Glutamatergic neuron (in vitro differentiated cells): ENCODE measurements around the gene DNAAF8. TPM values are rescaled to one million over a fixed set of nuclear protein-coding genes. Genes with fewer than 3 reads are reported as not detected.

Experiments
- DNase-seq: peaks from one replicate; pipeline ENCODE4 v3.0.0; 2022
- H3K27ac Mint-ChIP-seq: one replicate; pipeline ENCODE4 v1.8.0; 2020; ENCODE audit warnings: mild to moderate bottlenecking, mixed read lengths, inconsistent platforms; ENCODE audit not compliant: unreplicated experiment
- H3K27me3 Mint-ChIP-seq: one replicate; pipeline ENCODE4 v1.8.0; 2020; ENCODE audit warnings: mild to moderate bottlenecking, moderate library complexity, mixed read lengths, inconsistent platforms; ENCODE audit not compliant: unreplicated experiment
- H3K36me3 Mint-ChIP-seq: one replicate; pipeline ENCODE4 v1.8.0; 2020; ENCODE audit warnings: mild to moderate bottlenecking, mixed read lengths, inconsistent platforms; ENCODE audit not compliant: unreplicated experiment
- H3K4me1 Mint-ChIP-seq: one replicate; pipeline ENCODE4 v1.8.0; 2020; ENCODE audit warnings: mild to moderate bottlenecking, low read depth, mixed read lengths, inconsistent platforms; ENCODE audit not compliant: unreplicated experiment
- H3K4me3 Mint-ChIP-seq: one replicate; pipeline ENCODE4 v1.8.0; 2020; ENCODE audit warnings: mild to moderate bottlenecking, mixed read lengths, inconsistent platforms; ENCODE audit not compliant: unreplicated experiment
- H3K9me3 Mint-ChIP-seq: one replicate; pipeline ENCODE4 v1.8.0; 2020; ENCODE audit warnings: mild to moderate bottlenecking, moderate library complexity, mixed read lengths, inconsistent platforms; ENCODE audit not compliant: unreplicated experiment
- total RNA-seq: library from RNA; stranded (reverse); fragmentation: NEBNext Ultra II Directional; extraction: Animal tissue kit (Norgen Biotek cat#: 25700); gene quantifications from one replicate; pipeline ENCODE4 v1.2.1, GENCODE V29; 2021; ENCODE audit not compliant: unreplicated experiment
- TF ChIP-seq, protein P1 (sequence below): fragments of 200-600 bp; sonication (generic); IDR thresholded peaks from one replicate; pipeline ENCODE4 v1.5.0; 2021; ENCODE audit not compliant: partially characterized antibody, unreplicated experiment

DNAAF8 gene
- total RNA-seq, 1 donor from 2014 or later = 0.59 TPM

DNA sequence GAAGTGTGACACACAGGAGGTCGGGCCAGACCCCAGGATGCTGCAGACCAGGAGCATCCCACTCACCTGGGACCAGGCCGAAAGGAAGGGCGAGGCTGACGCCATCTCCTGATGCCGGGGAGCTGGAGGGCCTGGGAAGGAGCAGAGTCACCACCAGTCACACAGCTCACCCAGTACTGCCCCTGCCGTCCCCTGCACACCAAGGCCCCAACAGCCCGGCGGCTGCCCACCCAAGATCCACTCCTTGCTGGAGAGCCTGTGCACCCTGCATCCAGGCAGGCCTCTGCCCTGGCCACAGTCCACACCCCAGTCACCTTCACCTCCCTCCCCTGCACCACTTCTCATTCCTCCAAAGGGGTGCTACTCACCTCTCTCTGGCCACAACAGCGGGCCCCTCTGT, 27.9 kb downstream of the DNAAF8 start:
- H3K36me3 Mint-ChIP-seq = no peaks in the 10 kb centered on the region

DNA sequence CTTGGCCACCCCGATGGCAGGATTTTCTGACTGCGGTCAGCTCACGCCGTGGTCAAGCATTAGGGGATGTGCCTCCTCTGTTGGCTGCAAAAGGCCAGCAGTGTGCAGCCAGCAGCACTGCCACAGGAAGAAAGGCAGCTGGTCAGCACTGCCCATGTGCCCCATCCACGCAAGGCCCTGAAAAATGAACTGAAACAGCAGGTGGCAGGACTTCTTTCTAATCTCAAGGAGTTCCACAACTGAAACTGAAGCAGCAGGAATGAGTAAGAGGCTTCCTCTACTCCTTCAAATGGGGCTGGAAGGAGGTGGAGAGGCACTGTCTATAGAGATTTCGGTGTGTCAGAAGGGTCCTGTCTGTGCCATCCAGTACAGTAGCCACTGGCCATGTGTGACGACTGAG, 29.5 kb downstream of the DNAAF8 start:
- Mint-ChIP-seq H3K9me3 (peaks cover 3% of the 10 kb centered on the region), H3K36me3 (no peaks in the 10 kb centered on the region), H3K27me3 (no peaks in the 10 kb centered on the region), H3K4me1 (peaks cover 7% of the 10 kb centered on the region), H3K27ac (no peak overlapping the region), H3K4me3 (no peak overlapping the region)
- no peak for DNase-seq
- TF ChIP-seq, protein P1, sequence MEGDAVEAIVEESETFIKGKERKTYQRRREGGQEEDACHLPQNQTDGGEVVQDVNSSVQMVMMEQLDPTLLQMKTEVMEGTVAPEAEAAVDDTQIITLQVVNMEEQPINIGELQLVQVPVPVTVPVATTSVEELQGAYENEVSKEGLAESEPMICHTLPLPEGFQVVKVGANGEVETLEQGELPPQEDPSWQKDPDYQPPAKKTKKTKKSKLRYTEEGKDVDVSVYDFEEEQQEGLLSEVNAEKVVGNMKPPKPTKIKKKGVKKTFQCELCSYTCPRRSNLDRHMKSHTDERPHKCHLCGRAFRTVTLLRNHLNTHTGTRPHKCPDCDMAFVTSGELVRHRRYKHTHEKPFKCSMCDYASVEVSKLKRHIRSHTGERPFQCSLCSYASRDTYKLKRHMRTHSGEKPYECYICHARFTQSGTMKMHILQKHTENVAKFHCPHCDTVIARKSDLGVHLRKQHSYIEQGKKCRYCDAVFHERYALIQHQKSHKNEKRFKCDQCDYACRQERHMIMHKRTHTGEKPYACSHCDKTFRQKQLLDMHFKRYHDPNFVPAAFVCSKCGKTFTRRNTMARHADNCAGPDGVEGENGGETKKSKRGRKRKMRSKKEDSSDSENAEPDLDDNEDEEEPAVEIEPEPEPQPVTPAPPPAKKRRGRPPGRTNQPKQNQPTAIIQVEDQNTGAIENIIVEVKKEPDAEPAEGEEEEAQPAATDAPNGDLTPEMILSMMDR = no peak

More for the DNA sequence above, 27.9 kb downstream of the DNAAF8 start:
- Mint-ChIP-seq H3K27me3 (peaks cover 3% of the 10 kb centered on the region), H3K27ac (no peak overlapping the region), H3K9me3 (peaks cover 2% of the 10 kb centered on the region), H3K4me1 (peaks cover 3% of the 10 kb centered on the region), H3K4me3 (no peak overlapping the region)
- TF ChIP-seq, protein P1 = no peak
- DNase-seq = no peak

DNA sequence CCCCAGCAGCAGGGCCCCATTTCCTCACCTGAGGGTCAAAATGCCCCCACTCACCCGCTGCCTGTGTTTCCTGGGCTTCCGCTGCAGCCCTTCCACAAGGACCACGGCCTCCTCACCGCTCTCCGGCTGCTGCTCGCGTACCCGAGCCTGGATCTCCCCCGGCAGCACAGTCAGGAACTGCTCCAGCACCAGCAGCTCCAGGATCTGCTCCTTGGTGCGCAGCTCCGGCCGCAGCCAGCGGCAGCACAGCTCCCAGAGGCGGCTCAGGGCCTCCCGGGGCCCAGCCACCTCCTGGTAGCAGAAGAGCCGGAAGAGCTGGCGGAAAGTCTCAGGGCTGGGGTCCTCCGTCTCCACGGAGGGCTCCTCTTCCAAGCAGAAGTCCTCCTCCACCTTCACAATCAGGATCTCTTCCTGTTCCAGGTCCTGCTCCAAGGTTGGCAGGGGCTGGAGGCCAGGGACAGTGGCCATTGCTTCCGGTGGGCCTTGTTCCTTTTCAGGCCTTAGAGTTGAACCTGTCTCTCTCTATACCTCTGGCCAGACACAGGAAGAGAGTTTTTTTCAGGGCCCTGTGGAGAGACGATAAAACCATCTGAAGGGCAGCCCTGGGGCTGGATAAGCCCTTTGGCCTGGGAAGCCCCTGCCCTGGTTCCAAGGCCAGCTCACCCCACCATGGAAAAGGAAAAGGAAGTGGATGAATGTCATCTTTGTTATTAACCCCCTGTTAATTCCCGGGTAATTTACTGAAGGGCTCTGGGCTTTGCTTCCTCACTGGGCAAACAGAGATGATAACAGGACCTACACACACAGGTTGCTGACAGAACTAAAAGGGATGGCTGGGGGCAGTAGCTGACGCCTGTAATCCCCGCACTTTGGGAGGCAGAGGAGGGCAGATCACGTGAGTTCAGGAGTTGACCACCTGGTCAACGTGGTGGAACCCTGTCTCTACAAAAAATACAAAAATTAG, 31.5 kb downstream of the DNAAF8 start:
- no peak for DNase-seq
- H3K36me3 Mint-ChIP-seq = no peaks in the 10 kb centered on the region
- H3K27me3 Mint-ChIP-seq = no peaks in the 10 kb centered on the region
- TF ChIP-seq, protein P1 = no peak
- H3K4me1 Mint-ChIP-seq = peaks cover 7% of the 10 kb centered on the region
- H3K27ac Mint-ChIP-seq = peak overlapping the region; percentile 70
- H3K4me3 Mint-ChIP-seq = peak overlapping the region; percentile 85
- peaks cover 5% of the 10 kb centered on the region for H3K9me3 Mint-ChIP-seq

DNA sequence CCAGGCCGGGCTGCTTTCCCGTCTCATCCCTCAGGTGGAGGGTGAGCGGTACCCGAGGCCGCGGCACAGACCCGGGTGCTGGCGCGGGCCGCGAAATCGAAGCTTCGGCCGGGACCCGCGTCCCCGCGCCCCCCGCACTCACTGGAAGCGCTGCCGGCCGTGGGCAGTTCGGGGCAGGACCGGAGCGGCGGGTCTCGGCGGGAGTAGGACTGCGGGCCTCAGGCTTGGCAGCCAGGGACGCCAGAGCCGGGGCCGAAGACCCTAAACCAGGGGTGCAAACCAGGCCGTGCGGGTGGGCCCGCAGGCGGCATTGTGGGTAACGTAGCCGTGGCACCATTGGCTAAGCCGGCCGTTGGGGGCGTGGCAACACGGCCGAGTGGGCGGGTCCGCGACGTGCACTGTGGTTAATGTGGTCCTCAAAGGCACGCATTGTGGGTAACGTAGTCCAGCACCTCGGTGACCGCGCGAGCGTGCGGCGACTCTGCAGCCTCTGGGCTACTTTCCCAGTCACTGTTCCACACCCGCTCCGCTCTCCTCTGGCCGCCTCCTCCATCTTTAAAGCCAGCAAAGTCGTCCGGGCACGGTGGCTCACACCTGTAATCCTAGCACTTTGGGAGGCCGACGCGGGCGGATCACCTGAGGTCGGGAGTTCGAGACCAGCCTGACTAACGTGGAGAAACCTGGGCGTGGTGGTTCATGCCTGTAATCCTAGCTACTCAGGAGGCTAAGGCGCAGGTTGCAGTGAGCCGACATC, 32.7 kb downstream of the DNAAF8 start, which contains the start of gene ZNF500:
TSS of gene ZNF500 (minus strand) at position 288 of the 754 bp plus-strand sequence. CDS start 1,184 bp downstream, outside the sequence.
- Mint-ChIP-seq H3K36me3 (no peaks in the 10 kb centered on the region), H3K27me3 (no peaks in the 10 kb centered on the region), H3K4me3 (peak within 1 kb of the TSS; percentile 89), H3K27ac (peak within 1 kb of the TSS; percentile 70), H3K4me1 (peaks cover 7% of the 10 kb centered on the region), H3K9me3 (peaks cover 5% of the 10 kb centered on the region)
- TF ChIP-seq, protein P1 = no peak
- peak; percentile 100 for DNase-seq
